Stimulated activated CD8-positive, alpha-beta memory T cell treated with anti-CD3 and anti-CD28 coated beads, Interleukin-12 subunit alpha, Interleukin-12 subunit beta, amount 100 ng/mL, for 24 hours (primary cell): Measurements from ENCODE around the gene CDC25C.

Experiments used
- DNase-seq: peaks from one replicate; pipeline ENCODE4 v3.0.0-alpha.2; 2020; ENCODE audit errors: extremely low read depth

The CDC25C gene

DNA sequence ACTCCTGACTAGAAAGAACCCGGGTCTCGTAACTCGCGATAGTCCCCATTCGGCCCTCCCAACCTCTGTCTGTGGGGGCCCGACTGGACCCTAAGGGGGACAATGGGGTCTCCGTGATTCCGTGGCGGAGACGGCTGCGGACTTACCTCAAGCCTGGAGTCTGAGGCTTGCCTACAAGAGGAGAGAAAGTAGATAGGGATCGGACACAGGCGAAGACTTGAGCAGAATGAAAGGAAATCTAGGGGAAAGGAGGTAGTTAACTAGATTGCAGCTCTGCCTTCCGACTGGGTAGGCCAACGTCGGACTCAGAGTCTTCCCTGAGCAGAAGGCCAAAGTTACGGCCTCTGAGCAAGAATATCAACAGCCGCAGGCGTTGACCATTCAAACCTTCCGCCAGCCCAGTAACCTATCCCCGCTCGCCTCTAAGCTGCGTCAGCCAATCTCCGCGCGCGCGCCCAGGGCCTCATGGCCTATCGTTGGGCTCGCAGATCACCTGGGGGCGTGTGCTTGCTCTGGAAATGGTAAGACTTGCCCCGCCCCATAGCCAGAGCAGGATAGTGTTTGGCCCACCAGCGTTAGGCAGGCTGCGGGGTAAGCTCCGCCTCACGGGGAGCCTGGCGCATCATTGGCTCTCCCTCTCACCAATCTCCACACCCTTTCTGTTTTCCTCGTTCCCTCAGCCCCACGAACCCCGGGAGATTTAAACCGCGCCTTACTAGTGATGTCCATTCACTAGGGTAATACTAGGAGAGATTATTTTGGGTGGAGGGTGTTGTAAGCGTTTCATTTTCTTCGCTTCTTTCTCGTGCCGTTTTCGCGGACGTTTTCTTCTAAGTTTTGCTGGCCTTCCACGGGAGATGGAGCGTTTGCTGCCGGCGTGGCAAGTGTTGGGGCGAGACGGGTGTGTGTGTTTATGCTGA lies at the start of gene CDC25C:
TSS of gene CDC25C (minus strand) at position 356 of the 920 bp plus-strand sequence. CDS start 624 bp downstream, outside the sequence.
- peak; percentile 95 for DNase-seq

DNA sequence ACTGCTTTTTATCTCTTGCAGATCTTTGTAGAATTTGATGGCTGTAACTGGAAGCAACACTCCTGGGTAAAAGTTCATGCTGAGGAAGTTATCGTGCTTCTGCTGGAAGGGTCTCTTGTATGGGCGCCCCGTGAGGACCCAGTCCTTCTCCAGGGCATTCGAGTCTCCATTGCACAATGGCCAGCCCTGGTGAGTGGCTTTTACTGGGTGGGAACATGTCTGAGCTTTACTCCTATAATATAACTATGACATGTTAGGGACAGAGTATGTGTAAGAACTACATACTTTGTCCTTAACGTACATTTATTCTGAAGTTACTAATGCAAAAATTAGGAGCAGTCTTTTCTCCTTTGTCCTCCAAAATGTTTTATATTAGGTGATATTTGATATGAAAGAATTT lies 41.0 kb upstream of the CDC25C start:
- no peak for DNase-seq

DNA sequence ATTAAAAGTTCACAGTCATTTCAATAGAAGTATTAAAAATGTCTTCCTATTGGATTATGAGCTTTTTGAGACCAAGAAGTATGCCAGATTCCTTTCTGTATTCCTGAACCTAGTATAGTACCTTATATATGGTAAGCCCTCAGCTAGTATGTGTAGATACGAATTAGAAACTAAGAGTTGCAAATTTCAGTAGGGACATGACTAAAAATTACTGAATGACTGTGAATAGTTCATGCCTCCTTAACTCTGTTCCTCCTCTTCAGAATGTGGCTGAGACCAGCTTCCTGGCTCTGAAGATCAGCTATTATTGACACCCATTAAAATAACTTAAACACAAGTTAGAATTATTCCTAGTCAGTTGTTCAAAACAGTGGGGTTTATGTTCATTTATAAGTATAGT lies 40.6 kb upstream of the CDC25C start:
- DNase-seq, result no peak

DNA sequence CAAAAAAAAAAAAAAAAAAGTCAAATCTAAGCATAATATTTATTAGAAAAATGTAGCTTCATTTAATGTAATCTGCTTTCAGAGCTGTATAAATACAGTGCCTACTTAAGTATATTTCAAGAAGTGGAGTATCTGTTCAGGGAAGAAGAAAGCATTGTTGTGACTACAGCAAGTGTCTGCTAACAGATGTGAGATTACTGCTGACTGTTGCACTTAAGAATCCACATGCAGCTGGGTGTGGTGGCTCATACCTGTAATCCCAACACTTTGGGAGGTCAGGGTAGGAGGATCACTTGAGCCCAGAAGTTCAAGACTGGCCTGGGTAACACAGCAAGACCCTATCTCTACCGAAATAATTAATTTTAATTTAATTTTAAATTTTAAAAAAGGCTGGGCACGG lies 39.9 kb upstream of the CDC25C start:
- no peak for DNase-seq

DNA sequence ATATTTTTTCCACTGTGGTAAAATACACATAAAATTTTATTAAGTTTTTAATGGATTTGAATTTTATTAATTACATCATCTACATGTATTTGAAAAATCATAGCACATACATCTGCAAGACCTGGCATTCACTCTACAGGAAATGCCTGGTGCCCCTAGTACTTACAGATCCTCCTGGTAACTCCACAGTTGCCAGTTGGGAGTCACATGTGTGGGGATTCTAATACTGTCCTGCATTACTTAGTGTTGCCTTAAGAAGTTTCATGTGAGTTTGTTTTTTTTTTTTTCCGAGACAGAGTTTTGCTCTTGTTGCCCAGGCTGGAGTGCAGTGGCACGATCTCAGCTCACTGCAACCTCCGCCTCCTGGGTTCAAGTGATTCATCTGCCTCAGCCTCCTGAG lies 38.9 kb upstream of the CDC25C start:
- no peak for DNase-seq

DNA sequence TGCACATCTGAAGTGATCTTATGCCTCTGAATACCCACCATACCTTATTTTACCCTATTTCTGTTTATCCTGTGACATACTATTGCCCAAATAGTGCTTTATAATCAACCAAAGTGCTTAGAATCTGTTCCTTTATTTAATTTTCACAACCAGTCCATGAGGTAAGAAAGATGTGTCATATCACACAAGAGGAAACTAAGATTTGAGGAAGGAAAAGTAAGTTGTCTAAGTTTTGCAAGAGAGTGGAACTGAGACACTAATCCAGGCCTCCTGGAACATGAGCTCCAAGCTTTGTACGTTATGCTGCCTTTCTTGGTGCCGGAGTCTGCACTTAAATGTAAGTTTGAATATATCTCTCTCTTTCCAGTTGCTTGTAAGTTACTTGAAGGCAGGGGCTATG lies 38.1 kb upstream of the CDC25C start:
- DNase-seq, result no peak

DNA sequence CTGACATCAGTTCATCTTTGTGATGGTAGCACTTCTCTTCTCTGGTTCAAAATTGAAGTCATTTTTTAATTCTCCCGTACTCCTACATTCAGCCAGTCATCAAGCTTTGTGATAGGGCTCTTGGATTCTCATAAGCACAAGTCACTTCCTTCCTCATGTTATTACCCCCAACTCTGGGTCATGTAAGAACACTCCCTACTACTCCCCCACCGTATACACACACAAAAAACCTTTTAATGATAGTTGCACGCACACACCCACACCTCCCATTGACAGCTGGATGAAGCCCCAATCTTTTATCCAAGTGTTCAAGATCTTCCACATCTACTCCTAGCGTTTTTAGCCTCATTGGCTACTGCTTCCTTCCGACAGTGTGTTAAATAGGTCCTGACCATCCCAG lies 37.7 kb upstream of the CDC25C start:
- no peak for DNase-seq

DNA sequence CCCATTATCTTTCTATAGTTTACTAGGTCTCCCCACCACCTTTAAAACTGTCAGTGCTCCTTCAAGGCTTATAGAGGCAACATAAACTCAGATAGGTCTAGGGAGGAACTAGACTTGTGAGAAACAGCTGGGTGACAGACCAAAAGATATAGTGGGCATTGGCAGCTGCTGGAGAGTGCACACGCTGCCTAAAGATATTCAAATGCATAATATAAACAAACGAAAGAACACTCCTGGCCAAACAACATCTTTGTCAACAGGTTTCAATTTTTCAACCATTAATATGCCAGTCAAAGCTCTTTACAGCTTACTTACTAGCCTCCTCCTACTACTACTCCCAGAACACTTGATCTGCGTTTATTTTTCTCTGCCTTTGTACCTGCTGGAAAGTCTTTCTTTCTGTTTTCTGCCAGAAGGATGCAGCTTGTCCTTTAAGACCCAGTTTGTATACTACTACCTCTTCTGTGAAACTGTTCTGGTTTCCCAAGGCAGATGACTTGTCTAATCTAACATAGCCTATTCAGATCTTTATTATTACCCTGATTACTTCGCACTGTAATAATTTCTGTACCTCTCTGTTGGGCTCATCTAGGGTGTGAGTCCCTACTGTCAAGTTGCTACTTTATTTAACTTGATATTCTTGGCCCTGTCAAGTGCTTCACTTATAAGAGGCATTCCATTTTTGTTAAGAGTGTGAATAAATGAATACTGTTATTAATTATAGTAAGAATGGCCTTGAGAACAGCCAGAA lies 35.2 kb upstream of the CDC25C start:
- DNase-seq, result no peak

DNA sequence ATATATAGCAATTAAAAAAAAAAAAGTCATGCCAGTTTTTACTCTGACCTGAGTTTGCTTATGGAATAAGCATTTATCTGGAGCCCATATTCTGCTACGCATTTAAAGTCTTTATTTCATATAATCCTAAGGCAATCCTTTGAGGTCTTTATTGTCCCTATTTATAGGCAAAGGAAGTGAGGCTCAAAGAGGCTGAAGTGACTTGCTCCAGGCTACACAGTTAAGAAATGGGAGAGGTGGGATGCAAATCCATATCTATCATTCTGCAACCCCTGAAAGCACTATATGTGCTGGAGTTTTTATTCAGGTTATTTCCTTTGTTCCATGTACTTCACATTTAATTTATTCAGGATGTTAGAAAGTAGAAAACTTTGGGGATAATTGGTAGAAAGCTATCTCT lies 33.0 kb upstream of the CDC25C start:
- DNase-seq, result no peak

DNA sequence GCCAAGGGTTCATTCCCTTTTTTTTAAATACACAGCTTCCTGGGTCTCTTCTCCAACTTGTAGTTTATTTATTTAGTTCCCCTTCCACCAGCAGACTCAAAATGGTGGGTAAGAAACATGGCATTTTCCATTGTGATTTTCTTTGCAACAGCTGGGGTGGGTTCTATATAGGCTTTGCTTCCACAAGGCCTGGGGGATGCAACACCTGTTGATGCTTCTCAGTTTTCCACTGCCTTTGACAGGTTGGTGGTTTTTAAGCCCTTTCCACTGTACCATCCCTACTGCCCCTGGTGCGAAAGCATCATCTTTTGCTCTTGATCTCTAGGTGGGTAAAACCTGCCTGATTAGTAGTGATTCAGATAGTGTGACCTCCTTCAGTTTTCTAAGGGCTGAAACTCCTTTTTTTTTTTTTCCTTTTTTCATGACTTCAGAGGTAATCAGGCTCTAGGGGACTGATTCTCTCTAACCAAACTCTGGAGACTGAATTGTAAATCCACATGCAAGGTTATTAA lies 29.4 kb upstream of the CDC25C start:
- DNase-seq, result no peak

DNA sequence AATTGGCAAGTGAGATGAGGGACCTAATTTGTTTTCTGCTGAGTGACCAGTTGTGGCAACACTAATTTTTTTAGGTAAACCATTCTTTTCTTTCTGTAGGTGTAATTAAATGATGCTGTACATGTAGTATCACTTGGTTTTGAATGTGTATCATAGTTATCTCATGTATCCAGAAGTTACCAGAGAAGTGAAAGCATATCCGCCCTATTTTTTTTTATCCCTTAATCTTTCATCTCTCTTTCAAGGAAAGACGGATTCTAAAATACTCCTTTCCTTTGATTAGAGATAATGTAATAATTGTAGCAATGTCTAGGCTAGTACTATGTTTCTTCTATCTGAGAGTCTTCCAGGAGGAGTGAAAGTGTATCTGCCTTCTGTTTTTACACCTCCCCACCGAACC lies 28.0 kb upstream of the CDC25C start:
- no peak for DNase-seq

DNA sequence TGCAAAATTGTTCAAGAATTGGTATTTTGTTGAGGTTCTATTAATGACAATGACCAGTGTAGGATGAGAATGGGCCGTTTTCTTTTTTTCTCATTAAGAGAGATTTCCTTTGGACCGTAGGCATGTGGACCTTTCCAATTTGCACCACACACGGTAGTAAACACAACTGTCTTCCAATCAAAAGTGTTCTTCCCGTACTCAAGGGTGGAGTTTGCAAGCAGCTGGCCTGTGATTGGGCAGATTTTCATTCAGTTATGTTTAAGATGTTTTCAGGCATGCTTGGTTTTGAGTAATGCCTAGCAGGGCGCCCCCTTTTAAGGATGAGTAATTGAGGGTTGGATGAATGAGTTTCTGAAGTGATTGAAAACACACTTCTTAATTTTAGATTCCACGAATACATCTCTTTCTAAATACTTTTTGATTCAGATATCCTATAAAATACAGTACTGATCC lies 23.3 kb upstream of the CDC25C start:
- no peak for DNase-seq

DNA sequence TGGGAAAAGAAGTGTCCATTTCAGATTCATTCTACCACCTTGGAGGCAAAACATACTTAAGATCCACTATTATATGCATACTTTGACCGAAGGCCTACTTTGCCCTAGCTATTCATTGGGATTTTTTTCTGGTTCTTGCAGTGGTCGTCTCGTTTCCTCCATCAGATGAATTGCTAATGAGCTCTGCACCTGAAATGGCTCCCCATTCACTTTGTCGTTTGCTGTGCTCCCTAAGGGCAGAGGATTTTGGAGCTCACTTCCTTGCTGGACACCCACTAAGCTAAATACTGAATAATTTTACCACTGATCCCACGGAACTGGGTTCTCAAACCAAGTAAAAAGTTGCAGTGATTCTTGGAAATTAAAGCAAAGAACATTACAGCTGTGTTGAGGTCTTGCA lies 22.8 kb upstream of the CDC25C start:
- no peak for DNase-seq

DNA sequence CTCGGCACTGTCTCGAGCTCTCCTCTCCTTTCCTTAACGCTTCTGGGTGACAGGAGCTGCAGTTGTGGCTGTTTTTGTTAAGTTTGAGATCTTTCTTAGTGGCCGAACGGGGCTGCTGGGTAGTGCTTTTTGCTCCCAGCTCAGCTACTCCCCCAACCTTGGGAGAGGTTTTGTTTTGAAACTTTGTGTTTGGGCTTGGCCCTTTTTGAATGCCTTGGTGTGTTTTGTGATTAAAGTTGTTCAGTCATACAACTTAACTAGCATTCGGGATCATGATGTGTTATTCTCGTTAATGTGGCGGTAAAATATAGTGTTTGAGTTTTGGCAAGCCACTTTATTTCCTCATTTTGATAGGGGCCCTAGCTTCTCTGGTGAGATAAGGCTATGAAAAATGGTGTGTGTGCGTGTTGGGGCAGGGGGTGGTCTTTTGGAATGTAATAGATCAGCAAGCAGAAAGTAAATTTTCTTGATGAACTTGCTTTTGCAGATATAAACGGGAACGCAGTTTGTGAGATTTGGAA lies 22.0 kb upstream of the CDC25C start:
- no peak for DNase-seq

DNA sequence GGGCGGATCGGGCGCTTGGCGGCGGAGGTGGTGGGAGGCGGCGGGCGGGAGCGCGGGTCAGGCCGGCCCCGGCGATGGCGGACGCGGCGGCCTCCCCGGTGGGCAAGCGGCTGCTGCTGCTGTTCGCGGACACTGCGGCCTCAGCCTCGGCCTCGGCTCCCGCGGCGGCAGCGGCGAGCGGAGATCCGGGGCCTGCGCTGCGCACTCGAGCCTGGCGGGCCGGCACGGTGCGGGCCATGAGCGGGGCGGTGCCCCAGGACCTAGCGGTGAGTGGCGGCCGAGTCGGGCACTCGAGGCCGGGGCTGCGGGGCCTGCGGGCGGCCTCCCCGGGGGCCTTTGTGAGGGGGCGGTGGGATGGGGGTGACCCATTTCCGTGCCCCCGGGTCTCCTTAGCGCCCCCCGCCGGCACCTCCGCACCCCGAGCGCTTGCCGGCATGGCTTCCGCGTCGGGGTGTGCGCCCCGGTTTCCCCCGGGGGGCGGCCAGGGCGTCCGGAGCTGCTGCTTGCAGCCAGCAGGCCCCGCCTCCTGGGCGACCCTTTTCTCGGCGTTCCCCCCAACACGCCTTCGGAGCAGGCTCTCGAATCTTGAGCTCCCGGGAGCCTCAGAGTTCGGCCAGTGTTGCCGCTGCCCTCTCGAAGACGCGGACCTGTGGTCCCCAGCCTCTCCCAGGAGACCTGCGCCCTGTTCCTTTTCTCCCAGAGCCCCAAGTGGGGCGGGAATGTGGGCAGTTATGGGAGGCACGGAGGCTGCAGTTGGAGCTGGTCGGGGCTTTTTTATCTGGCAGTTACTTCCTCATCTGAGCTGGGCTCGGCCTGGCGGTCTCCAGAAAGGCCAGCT lies 21.3 kb upstream of the CDC25C start:
- DNase-seq, result peak; percentile 49

DNA sequence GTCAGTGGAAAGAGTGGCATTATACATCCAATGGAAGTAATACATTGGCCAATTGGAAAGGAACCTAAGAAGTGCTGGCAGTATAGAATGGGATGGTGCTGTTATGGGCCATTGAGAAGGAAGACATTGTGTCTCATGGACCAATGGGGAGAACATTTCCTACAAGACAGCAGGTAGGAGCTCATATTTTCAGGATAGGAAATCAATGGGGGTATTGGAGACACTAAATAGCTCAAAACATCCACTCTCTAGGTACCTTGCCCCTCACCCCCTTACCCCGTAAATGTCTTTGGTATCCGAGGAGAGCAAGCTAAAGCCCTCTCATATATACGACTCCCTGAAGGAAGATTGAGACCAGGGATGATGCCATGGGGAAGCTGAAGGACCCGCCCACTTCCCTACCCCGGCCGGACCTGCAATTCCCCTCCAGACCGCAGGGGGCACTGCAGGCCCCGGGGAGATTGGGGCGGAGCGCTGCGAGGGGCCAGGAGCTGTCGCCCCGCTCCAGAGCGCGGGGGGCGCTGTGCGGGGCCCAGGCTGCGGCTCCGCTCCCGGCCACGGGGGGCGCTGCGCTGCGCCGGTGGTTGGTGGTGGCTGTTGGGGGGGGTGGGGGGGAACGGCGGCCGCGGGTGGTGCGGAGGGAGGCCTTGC lies 20.6 kb upstream of the CDC25C start, which contains the start of gene KDM3B:
TSS of gene KDM3B (plus strand) at position 615 of the 651 bp plus-strand sequence. CDS start 111 bp downstream, outside the sequence.
- DNase-seq, result peak; percentile 76

DNA sequence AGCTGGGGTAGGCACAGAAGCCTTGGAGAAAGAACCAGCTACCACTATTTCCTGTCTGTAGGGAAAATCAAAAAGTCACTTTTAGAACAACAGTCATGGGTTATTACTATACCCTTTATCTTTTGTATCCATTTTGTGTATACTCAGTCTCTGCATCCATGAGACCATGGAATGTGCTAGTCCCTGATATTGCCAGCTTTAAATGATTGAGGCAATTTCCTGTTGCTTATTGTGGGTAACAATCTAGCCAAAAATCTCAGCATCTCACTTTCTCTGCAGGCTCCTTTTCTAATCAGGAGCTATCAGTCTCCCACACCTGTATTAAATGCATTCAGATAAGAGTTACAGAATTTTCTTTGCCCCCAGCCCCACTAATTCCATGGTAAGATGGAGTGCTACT lies 19.9 kb upstream of the CDC25C start:
- no peak for DNase-seq

DNA sequence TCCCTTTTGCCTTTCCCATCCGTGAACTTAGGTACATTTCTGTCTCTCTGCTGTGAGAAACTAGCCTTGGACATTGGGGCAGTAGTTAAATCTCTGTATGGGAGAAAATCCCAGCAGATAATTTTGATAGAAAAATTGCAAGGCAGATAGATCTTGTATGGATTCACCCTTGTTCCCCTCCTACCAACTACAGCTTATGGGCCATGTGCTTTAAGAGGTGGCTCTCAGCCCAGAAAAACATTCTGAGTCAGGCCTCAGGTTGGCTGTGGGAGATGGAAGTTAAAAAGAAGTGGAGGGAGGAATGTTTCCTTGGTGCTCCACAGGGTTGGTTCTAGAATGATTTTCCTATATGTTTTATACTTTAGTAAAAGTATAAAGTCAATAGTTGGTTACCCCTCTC lies 19.5 kb upstream of the CDC25C start:
- no peak for DNase-seq

DNA sequence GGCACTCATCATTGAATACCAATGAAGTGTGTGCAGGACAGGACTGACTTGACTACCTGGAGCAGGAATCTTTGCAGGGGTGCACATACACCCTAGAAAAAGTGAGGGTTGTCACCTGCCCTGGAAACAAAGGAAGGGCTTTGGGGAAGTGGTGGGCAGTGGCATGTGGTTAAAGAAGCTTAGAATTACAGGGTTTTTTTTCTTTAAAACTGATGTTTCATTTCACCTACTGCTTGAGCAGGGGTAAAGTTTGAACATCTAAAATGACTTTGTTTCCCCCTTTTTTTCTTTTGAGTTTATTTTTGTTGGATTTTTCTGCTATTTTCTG lies 18.9 kb upstream of the CDC25C start:
- DNase-seq, result no peak

DNA sequence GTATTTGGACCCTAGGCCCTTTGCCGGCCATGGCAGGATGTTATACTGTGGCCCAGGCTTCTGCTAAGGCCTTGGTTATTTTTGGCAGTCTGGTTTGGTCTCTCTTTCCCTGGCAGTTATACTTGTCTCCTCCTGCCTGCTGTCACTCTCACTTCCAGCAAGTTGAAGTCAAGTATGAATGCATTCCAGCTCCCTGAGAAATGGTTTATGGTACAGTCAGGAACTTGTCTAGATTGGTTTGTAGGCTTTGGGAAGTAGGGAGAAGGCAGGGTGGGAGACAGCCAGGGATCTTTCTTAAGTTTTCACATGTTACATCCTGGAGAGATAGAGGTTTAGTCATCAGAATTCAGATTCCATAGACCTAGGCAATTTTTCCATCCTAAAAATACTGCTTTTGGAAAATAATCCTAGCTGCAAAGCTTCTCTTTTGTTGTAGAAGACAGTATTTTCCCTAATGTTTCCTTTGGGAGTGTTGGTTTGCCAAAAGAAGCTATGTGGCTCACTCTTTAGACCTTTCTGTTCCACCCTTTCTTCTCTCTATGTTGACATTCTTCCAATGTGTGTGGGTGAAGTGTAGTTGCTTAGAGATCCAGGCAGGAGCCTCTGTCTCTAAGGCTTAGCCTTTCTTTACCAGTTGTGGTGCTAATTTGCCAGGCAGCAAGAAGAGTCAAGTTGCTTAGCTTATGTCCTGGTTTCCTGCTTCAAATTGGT lies 18.4 kb upstream of the CDC25C start:
- DNase-seq, result no peak
